Measurements from ENCODE around the gene GAREM1.

The GAREM1 gene

DNA sequence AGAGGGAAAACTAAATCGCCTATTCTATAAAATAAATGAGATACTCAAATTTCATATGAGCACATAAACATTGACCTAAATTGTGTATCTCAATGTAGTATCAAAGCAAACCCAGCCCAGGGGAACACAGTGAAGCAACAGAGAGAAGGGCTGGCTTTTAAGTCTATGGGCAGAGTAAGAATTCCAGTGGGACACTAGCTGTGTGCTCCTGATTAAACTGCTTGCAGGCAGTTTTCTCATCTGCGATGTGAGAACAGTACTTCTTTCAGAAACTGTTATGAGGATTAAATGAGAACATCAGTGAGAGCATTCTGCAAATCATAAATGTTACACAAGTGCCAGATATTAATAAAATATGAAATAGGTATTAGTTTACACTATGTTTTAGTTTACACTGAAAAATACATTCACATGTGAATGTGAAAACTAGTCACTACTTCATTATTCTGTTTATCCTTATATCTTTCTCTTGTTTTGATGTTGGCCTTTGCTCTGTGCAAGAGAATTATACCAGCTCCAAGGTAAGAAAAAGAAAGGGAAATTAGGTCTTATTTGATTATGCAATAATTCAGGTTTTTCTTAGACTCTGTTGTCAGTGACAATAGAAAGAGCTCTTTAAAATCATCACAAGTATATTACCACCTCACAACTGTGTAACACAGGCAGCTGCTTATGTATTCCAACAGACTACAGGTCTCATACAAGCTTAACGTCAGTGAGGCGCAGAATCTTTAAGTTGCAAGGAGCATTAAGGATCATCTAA is 47.5 kb downstream of the GAREM1 start:
- DNase-seq: no peak

DNA sequence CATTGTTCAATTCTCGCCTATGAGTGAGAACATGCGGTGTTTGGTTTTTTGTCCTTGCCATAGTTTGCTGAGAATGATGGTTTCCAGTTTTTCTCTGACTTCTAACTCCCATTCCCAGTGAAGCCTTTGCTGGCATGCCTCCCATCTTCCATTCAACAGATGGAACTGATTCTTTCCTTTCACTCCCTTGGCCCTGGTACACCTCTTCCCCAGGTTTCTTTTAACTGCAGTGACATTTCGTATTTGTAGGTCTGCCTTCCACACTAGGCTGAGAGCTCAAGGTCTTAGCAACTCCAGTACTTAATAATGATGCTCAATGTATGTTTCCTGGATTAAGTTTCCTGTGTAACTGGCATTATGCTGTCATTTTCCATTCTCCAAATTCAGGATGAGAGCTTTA is 48.5 kb downstream of the GAREM1 start:
- DNase-seq: no peak

DNA sequence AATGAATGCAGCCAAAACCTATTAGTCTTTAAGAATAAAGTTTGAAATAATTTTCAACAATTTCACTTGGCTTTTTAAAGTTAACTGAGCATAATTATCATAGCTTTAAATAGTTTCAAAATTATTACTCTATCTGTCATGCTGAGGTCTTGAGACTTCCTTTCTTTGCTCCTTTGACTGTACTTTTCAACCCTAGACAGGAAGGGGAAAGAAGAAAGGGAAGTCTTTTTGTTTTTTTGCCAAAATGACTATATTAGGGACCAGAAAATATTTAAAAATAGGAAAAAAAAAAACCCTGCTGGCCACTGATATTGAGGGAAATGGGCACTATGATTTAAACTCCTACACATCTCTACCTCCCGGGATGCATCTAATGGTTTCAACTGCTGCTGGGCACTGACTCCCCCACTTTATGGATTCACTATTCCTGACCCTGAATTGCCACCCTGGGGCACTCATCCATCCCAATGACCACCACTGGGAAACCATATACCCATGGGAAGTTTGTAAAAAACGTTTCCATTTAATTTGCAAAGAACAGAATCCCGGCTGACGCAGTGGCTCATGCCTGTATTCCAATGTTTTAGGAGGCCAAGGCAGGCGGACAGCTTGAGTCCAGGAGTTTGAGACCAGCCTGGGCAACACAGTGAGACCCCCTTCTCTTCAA is 50.5 kb downstream of the GAREM1 start:
- no peak for DNase-seq

DNA sequence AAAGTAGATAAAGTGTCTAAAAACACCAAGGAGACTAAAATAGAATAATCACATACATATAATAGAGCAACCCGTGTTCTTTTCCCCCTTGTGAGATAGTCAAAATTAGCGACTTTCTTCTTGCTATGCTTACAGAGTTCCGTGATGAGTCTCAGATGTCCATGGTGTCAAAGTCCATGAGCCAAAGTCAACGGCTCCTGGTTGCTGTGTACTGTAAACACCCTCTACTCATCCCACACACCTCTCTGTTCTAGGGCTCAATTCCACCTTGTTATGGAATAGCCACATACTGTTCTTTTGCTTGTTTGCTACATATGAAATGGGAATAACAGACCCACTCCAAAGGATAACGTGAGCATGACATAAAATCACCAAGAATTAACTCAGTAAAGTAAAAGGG is 52.5 kb downstream of the GAREM1 start:
- no peak for DNase-seq

DNA sequence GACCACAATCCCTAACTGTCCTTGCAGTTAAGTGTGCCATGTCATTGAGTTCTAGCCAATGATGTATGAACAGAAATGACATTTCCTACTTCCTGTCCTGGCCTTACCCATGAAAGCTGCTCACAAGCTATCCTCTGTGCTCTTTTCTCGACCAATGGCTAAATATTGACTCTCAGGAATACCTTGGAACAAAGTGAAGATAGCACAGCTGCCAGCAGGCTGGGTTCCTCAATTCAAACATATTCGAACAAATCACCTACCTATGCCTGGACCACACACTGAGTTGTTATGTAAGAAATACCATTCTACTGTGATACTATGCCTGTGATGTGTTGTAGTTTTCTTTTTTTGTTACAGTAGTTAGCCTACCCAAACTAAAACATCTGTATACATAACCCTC is 65.1 kb downstream of the GAREM1 start:
- no peak for DNase-seq

DNA sequence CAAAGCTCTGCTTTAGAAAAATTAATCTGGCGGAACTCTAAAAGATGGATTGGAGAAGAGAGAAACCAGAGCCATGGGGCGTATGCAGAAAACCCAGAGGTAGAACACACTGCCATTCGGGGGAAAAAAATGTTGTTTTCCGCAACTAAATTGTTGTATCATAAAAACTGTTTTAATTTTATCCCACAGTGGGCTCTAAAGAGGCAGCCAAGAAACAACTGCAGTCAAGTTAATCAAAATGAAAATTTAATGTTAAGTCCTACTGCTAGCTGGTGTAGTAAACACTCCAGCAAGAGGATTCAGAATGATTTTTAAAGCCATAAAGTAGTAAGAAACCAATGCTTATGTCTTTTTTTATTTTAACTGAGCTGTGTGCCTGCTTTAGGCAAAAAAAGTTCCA is 69.1 kb downstream of the GAREM1 start:
- DNase-seq: no peak

DNA sequence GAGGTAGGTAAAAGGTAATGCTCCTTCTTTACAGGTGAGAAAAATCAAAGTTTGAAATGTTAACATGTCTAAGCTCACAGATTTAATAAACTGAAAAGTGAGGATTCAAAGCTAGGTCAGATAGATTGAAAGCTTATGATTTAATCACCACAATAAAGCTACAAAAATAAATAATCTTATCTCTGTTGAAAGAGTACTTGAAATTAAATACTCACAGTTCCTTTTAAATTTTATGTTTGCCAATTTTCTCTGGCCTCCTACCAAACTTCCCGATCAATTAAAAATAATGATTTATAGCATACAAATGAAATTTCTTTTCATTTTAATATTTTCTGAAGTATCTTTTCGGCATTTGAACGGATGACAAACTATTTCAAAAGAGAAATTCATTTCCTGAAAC is 77.3 kb downstream of the GAREM1 start:
- no peak for DNase-seq

DNA sequence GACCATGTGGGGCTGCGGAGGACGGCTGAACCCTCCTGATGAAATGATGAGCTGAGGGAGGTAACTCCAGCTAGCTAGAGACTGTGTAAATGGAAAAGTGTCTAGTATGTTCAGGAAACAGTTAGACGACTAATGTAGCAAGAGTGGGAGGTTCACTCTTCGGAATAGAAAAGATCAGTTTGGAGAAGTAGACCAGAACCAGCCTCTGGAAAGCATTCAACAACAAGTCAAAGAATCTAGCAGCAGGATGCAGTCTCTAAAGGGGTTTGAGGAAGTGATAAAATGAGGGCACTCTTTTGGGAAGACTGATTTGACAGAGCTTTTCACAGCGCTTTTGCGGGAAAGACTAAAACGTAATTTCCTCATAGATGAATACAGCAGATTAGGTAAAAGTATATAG is 79.6 kb downstream of the GAREM1 start:
- no peak for DNase-seq

DNA sequence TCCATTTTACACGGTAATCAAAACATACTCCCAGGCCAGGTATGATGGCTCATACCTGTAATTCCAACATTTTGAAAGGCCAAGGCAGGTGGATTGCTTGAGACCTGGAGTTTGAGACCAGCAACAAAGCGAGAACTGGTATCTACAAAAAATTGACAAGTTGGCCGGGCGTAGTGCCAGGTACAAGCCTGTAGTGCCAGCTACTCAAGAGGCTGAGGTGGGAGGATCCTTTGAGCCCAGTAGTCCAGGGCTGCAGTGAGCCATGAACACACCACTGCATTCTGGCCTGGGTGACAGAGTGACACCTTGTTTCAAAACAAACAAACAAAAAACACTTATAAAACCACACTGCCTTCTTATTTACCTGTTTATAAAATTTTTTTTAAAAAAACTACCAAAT is 80.8 kb downstream of the GAREM1 start:
- DNase-seq: no peak

DNA sequence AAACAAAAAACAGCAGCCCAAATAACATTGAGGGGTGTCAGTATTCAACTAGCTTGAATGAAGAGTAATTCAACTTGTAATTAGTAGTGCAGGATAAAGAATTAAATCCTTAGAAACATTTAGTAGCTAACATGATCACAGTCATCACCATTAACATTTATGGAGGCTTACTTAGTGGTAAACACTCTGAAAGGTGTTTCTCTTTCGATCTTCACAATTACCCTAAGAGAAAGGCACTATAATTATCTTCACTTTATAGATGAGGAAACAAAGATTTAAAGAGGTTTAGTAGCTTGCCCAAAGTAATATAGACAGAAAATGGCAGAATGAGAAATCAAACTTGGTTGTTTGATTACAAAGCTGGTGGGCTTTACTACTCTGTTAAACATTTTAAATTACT is 81.5 kb downstream of the GAREM1 start:
- DNase-seq: no peak

DNA sequence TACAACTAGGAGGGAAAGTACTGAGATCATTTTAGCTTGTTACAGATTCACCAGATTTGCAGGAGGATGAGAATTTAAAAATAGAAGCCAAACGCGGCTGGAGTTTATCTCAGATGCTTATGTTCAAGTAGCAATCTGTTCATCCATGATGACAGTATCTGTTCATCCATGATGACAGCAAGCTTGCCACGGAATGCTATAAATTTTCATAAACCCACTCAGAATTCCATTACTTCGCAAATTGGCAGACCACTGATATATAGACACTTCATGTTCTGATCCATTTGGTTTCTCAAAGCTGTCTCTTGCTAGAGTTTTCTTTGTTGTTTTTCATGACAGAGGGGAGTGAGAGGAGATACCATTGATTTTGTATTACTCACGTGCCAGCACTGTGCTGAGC is 84.2 kb downstream of the GAREM1 start:
- DNase-seq: no peak

DNA sequence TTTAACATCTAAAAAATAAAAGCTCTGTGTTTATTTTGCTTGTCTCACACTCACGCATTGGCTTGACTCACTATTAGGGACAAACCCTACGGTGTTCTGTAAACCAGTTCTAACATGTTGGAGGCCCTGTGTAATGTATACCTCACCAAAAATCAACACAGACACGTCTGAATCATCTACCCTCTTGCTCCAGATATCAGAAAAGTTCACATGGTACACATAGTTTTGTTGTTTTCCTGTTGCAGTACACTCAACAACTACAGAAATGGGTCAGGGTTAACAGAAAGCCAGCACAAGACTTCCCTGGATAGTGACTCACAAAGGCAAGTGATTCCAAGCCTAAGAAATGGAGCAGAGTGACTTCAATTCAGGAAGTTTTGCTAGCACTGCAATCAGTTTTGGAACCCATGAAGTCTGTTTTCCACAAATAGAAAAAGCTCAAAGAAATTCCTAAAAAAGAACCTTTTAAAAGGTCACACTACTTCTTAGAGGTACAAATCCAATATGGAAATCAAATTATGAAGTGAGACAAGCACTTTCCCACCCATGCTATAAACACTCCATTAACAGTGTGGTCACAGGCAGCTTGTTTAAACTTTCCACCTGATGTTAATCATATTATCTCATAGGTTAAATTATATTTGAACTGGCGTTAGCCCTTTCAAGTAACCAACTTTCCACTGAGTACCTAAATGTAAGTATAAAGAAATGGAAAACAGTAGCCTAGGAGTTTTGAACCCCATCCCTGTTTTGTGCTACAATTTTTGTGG is 87.4 kb downstream of the GAREM1 start:
- no peak for DNase-seq

DNA sequence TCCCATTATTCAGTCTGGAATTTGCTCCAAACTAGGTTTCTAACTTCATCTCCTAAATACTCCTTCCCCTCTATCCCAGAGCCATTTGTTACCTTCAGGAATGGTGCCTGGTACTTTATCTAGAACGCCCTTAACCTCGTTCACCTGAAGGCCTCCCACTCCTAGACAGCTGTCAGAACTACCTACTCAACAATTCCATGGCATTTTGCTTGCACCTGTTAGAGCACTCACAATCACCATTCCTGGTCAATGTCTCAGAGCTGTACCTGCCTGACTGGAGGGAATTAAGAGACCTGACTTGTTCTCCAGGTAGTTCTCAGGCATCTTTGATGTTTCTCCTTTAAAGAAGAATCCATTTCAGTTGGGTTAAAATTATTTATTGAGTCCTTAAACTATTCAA is 88.9 kb downstream of the GAREM1 start:
- no peak for DNase-seq

DNA sequence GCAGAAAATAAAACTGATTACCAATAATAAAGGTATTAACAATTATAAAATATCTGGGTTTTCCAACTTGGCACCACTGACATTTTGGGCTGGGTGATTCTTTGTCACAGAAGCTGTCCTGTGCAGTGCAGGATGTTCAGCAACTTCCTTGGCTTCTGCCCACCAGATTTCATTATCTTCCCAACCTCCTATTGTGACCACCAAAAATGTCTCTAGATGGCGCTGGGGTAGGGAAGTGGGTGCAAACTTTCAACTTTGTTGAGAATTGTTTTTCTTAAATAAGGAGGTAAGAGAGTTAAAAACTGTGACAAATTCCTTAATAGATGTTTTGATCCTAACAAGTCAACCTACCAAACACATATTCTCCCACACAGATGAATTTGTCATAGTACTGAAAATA is 90.1 kb downstream of the GAREM1 start:
- no peak for DNase-seq

DNA sequence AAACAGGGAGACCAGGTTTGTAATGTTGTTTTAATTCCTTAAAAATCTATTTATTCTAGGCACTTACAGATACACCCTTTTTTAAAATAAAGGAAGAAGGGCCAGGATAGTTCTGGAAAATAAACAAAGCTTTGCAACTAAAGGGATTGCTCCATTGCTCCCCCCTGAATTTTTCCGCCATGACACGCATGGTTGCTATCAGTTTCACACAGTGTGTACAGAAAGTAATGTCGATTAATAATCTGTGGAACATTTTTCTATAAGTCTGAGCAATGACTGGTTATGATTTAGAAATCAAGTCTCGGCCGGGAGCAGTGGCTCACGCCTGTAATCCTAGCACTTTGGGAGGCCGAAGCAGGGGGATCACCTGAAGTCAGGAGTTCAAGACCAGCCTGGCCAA is 90.8 kb downstream of the GAREM1 start:
- DNase-seq: no peak

DNA sequence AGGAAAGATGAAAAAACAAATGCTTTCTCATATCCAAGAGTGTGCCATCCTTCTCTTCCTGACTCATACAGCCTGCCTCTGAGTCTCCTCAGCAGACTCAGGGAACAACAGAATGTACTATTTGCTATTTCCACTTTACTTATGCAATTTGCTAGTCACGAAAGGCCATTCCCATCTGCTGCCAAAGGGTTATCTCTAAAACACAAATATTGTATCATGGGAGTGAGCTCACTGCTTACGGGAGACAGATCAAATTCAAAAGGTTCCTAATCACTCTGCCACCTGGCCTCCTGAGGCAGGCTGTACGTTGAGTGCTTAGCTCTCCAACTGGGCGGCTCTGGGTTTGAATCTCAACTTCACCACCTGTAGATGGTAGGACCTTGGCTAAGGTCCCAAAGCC is 92.0 kb downstream of the GAREM1 start:
- no peak for DNase-seq

DNA sequence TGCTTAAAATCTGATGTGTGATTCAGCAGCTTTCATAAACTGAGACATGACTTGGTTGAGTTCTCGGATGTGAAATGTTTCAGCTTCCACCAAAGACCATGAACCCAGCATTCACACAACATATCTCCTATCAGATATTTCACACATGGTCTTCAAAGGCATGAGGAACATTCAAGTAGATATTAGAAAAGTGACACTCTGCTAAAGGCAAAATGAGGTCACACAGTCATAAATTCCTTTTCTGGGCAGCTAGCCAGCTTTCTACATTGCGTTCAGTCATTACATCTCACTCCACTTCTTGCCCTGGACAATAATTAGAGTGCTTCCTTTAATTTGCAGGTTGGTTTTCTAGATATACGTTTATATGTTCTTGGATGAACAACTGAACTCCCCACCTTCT is 96.7 kb downstream of the GAREM1 start:
- DNase-seq: no peak

DNA sequence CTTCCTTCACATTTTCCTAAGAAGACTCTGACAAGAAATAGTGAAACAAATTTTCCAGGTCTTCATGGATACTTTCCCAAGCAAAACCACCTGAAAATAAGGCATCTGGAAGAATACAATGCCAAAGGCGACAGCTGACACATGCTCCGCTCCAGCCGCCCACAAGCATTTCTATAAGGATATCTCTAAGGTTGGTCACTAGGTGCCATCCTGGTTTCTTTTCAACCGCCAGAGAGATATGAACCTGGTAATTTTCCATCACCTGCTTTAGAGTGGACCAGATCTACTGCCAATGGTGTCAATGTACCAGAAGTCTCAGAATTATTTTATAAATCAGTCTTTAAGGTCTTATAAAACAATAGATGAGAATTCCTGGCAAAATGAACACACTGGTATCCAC is 97.2 kb downstream of the GAREM1 start:
- no peak for DNase-seq

DNA sequence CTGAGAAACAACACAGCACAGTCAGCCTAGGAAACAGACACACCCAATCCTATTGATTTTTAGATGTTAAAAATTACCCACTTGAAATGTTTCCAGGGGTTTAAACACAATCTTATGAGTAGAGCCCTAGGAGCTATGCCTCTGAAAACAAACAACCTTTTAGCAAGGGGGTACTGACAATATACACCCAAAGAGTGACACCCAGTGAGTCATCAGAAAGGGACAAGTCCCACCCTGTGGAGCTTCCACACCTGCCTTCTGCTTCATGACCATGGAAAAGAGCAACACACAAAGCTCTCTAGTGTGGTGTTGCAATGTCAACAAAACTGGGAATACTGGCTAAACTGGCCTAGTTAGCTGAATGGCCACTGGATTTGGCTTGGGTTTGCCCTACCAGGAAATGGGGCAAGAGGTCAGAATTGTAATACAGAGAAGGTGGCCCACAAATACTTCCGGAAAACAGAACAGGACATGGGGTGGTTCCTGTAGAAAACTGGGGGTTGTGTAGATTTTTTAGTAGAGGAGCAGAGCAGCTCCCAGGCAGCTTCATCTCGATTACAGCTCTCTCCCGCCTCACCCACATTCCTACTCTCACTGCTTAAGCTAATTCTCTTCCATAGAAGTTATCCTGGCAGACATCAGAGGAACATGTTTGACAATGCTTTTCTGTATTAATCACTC is 98.2 kb downstream of the GAREM1 start:
- no peak for DNase-seq

DNA sequence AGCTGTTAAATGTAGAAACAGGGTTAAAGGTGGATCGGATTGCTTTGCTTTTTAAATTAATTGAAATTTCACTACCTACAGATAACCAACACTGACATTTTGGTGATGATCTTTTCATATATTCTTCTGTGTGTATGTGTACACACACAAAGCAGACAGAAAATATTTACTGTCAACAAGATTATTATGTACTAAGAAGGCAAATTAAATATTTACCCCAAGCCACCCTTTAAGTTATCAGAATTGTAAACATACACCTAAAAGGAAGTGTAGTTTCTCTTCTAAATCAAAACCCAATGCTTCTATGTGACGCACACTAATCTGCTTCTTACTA is 98.7 kb downstream of the GAREM1 start:
- no peak for DNase-seq

DNA sequence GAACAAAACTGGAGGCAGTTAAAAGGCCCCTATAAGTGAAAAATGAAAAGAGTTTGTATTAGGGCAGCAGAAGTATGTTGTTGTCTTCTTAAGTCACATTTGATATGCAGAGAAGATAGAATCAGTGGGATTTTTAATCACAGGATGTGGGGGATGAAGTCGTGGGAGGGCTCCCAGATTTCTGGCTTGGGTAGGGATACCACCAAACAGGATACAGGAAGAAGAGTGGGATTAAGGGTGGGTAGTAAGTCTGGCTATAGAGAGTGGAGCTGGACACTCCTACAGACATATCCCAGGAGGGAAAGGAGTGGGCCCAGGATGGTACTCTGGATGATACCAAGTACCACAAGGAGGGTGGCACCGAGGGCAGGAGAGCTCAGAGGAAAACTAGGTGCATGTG is 99.3 kb downstream of the GAREM1 start:
- DNase-seq: no peak

DNA sequence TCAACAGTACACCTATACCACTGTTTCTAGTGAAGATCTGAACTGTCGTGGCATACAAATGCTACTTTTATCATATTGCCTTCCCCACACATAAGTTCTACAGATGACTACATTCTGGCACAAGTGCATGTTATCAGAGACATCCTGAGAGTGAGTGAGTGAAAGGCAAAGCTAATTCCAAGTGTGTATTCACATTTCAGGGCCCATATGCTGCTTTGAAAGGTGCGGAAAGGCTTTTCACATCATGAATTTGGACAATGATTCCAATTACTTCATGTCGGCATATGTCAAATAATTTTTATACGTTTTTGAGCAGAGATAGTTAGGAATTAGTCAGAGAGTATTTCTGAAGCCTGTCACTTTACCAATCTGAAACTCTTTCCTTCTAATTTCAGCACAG is 101.7 kb downstream of the GAREM1 start:
- no peak for DNase-seq

DNA sequence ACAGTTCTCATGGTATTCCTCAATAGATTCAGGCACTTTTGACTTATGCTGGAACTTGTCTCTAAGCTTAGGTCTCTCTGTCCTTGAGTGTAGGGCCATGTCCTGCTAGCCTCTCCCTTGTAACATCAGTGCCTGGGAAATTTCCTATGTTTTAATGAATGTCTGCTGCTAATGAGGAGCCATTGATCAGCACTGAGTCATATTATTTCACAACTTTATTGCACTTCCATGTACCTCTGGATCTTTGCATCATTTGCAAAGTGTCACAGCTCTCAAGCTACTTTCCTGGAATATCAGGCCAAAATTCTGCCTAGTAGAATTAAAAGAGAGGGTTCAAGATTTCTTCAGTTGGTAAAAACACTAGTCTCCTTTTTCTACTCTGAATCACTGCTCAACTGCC is 102.5 kb downstream of the GAREM1 start:
- no peak for DNase-seq
